ENCODE measurements around the gene ROBO1.

The ROBO1 gene

GRCh38 chr3:79587150-79587549 lies 180.6 kb downstream of the ROBO1 start:
- in situ Hi-C loops (cut with HindIII; ENCODE audit: low pct_ligation_motif_present, low pct_unique_long_range_greater_than_20kb, low sequenced_read_pairs): no loop called here
- DNase-seq: no peak

GRCh38 chr3:79586232-79586631 lies 181.6 kb downstream of the ROBO1 start:
- in situ Hi-C loops (cut with HindIII; ENCODE audit: low pct_ligation_motif_present, low pct_unique_long_range_greater_than_20kb, low sequenced_read_pairs): no loop called here
- DNase-seq: no peak

GRCh38 chr3:79572930-79573329 lies 194.9 kb downstream of the ROBO1 start:
- no peak for DNase-seq
- in situ Hi-C loops (cut with HindIII; ENCODE audit: low pct_ligation_motif_present, low pct_unique_long_range_greater_than_20kb, low sequenced_read_pairs): no loop called here

GRCh38 chr3:79568938-79569337 lies 198.9 kb downstream of the ROBO1 start:
- in situ Hi-C loops (cut with HindIII; ENCODE audit: low pct_ligation_motif_present, low pct_unique_long_range_greater_than_20kb, low sequenced_read_pairs): no loop called here
- no peak for DNase-seq

- in situ Hi-C loops (cut with HindIII; ENCODE audit: low pct_ligation_motif_present, low pct_unique_long_range_greater_than_20kb, low sequenced_read_pairs): no loop called here
- no peak for DNase-seq
Measured at GRCh38 chr3:79564192-79564591, 203.6 kb downstream of the ROBO1 start.

- in situ Hi-C loops (cut with HindIII; ENCODE audit: low pct_ligation_motif_present, low pct_unique_long_range_greater_than_20kb, low sequenced_read_pairs): no loop called here
- no peak for DNase-seq
Measured at GRCh38 chr3:79560698-79561097, 207.1 kb downstream of the ROBO1 start.

- DNase-seq: no peak
- in situ Hi-C loops (cut with HindIII; ENCODE audit: low pct_ligation_motif_present, low pct_unique_long_range_greater_than_20kb, low sequenced_read_pairs): no loop called here
Measured at GRCh38 chr3:79558943-79559342, 208.9 kb downstream of the ROBO1 start.

GRCh38 chr3:79555655-79556054 lies 212.1 kb downstream of the ROBO1 start:
- DNase-seq: no peak
- in situ Hi-C loops (cut with HindIII; ENCODE audit: low pct_ligation_motif_present, low pct_unique_long_range_greater_than_20kb, low sequenced_read_pairs): no loop called here

GRCh38 chr3:79551997-79552396 lies 215.8 kb downstream of the ROBO1 start:
- DNase-seq: no peak
- in situ Hi-C loops (cut with HindIII; ENCODE audit: low pct_ligation_motif_present, low pct_unique_long_range_greater_than_20kb, low sequenced_read_pairs): no loop called here

- in situ Hi-C loops (cut with HindIII; ENCODE audit: low pct_ligation_motif_present, low pct_unique_long_range_greater_than_20kb, low sequenced_read_pairs): no loop called here
Measured at GRCh38 chr3:79551321-79551892, 216.4 kb downstream of the ROBO1 start.

GRCh38 chr3:79543218-79543982 lies 224.4 kb downstream of the ROBO1 start:
- DNase-seq: no peak
- in situ Hi-C loops (cut with HindIII; ENCODE audit: low pct_ligation_motif_present, low pct_unique_long_range_greater_than_20kb, low sequenced_read_pairs): no loop called here

More at GRCh38 chr3:79551321-79551892, 216.4 kb downstream of the ROBO1 start:
- no peak for DNase-seq

GRCh38 chr3:79534727-79535126 lies 233.1 kb downstream of the ROBO1 start:
- in situ Hi-C loops (cut with HindIII; ENCODE audit: low pct_ligation_motif_present, low pct_unique_long_range_greater_than_20kb, low sequenced_read_pairs): no loop called here
- no peak for DNase-seq

GRCh38 chr3:79531566-79532295 lies 236.1 kb downstream of the ROBO1 start:
- in situ Hi-C loops (cut with HindIII; ENCODE audit: low pct_ligation_motif_present, low pct_unique_long_range_greater_than_20kb, low sequenced_read_pairs): no loop called here
- no peak for DNase-seq

- DNase-seq: peak; percentile 64
- in situ Hi-C loops (cut with HindIII; ENCODE audit: low pct_ligation_motif_present, low pct_unique_long_range_greater_than_20kb, low sequenced_read_pairs): loop anchor here (25.0 kb wide), 1 partner anchor 1166 kb away; no protein-coding TSS in a partner anchor
Measured at GRCh38 chr3:79521221-79521848, 246.5 kb downstream of the ROBO1 start.

- in situ Hi-C loops (cut with HindIII; ENCODE audit: low pct_ligation_motif_present, low pct_unique_long_range_greater_than_20kb, low sequenced_read_pairs): loop anchor here (25.0 kb wide), 1 partner anchor 1169 kb away; no protein-coding TSS in a partner anchor
- DNase-seq: peak; percentile 48
Measured at GRCh38 chr3:79517766-79518413, 249.9 kb downstream of the ROBO1 start.

- no peak for DNase-seq
- in situ Hi-C loops (cut with HindIII; ENCODE audit: low pct_ligation_motif_present, low pct_unique_long_range_greater_than_20kb, low sequenced_read_pairs): loop anchor here (25.0 kb wide), 1 partner anchor 1171 kb away; no protein-coding TSS in a partner anchor
Measured at GRCh38 chr3:79516795-79517194, 251.0 kb downstream of the ROBO1 start.

- DNase-seq: no peak
- in situ Hi-C loops (cut with HindIII; ENCODE audit: low pct_ligation_motif_present, low pct_unique_long_range_greater_than_20kb, low sequenced_read_pairs): loop anchor here (25.0 kb wide), 1 partner anchor 1172 kb away; no protein-coding TSS in a partner anchor
Measured at GRCh38 chr3:79515072-79515471, 252.7 kb downstream of the ROBO1 start.

GRCh38 chr3:79514069-79514468 lies 253.7 kb downstream of the ROBO1 start:
- in situ Hi-C loops (cut with HindIII; ENCODE audit: low pct_ligation_motif_present, low pct_unique_long_range_greater_than_20kb, low sequenced_read_pairs): loop anchor here (25.0 kb wide), 1 partner anchor 1173 kb away; no protein-coding TSS in a partner anchor
- no peak for DNase-seq

All from ACHN (cell line).